Measurements from ENCODE around the gene LRRK1. TPM values are rescaled to one million over a fixed set of nuclear protein-coding genes. Genes with fewer than 3 reads are reported as not detected.
A peak's percentile ranks its signal among the peaks of the same experiment; 100 is the strongest.

The LRRK1 gene
- polyA plus RNA-seq, 2 of the 4 experiments (the other 2 are of a cell fraction) = 12.2 to 17.7 TPM

- Histone ChIP-seq H3K4me3 (no peak overlapping the region), H3K4me2 (0 out of 3 replicates have a peak overlapping the region, but pooled peaks have one; percentile 8), H3K4me1 (peaks cover 11% of the 10 kb centered on the region; the same call in 2 of the 3 replicates), H3K27ac (peak overlapping the region in 1 of 2 experiments; percentile 32; a peak in 1 of 6 replicates), H3K9me3 (no peaks in the 10 kb centered on the region)
- FAIRE-seq (no peak), DNase-seq (ENCODE audit: low read depth in 1 of 2, low spot score in 1 of 2) (no peak), ATAC-seq (peak in 1 of 2 experiments; percentile 50; a peak in 3 of 6 replicates)
- 79% methylated on average over 10 of the region's 10 CpGs for WGBS (ENCODE audit: missing lambda C conversion rate)
- no peak for TF ChIP-seq ESRRA (IDR thresholded peaks at IDR 0.05; ENCODE audit: borderline replicate concordance, low read length)
- TF ChIP-seq CTCF (IDR thresholded peaks at IDR 0.05) = no peak
- no peak for TF ChIP-seq RARB (CRISPR knock-in tag; IDR thresholded peaks at IDR 0.05)
- TF ChIP-seq BCL3 (IDR thresholded peaks at IDR 0.05) = no peak
- TF ChIP-seq CHD2 (IDR thresholded peaks at IDR 0.05; ENCODE audit: low read length, partially characterized antibody) = no peak
- TF ChIP-seq ZC3H11A (IDR thresholded peaks at IDR 0.05) = no peak
- TF ChIP-seq EHF (CRISPR knock-in tag; IDR thresholded peaks at IDR 0.05) = no peak
- no peak for TF ChIP-seq MAX (IDR thresholded peaks at IDR 0.05)
- no peak for TF ChIP-seq JUN (IDR thresholded peaks at IDR 0.05)
- no peak for TF ChIP-seq FOXS1 (CRISPR knock-in tag; IDR thresholded peaks at IDR 0.05)
- TF ChIP-seq KDM5A (IDR thresholded peaks at IDR 0.05) = no peak
- no peak for TF ChIP-seq CEBPB (IDR thresholded peaks at IDR 0.05)
- TF ChIP-seq FOSB (CRISPR knock-in tag; IDR thresholded peaks at IDR 0.05) = no peak
- no peak for TF ChIP-seq HES2 (IDR thresholded peaks at IDR 0.05)
- ChIA-PET POLR2A (no interaction called here), CTCF (interaction anchor here (0.7 to 1.7 kb wide), 4 partner anchors 27 to 60 kb away, joined by 3 to 8 read pairs (median 5); no protein-coding TSS in a partner anchor)
These were observed 28.7 kb downstream of the LRRK1 start for GRCh38 chr15:100947760-100948429.

GRCh38 chr15:100948430-100948762 lies 29.2 kb downstream of the LRRK1 start:
- Histone ChIP-seq H3K4me3 (no peak overlapping the region), H3K9me3 (no peaks in the 10 kb centered on the region), H3K4me2 (no peak overlapping the region), H3K4me1 (peaks cover 7% of the 10 kb centered on the region; the same call in 2 of the 3 replicates), H3K27ac (no peak overlapping the region)
- ChIA-PET CTCF (interaction anchor here (1.0 to 1.7 kb wide), 2 partner anchors 31 to 60 kb away, joined by 7 to 8 read pairs; no protein-coding TSS in a partner anchor), POLR2A (no interaction called here)
- no peak for DNase-seq (ENCODE audit: low read depth in 1 of 2, low spot score in 1 of 2)
- no peak for FAIRE-seq
- WGBS (ENCODE audit: missing lambda C conversion rate) = 90% methylated on average over 3 of the region's 3 CpGs
- ATAC-seq = no peak
- TF ChIP-seq CEBPB (IDR thresholded peaks at IDR 0.05) (no peak), PHF8 (IDR thresholded peaks at IDR 0.05; ENCODE audit: borderline replicate concordance, low read depth) (no peak), CHD2 (IDR thresholded peaks at IDR 0.05; ENCODE audit: low read length, partially characterized antibody) (no peak), NR3C1 (IDR thresholded peaks at IDR 0.05) (no peak), TFCP2L1 (CRISPR knock-in tag; IDR thresholded peaks at IDR 0.05) (no peak), MYC (IDR thresholded peaks at IDR 0.05; ENCODE audit: borderline replicate concordance, low read length) (no peak), BHLHE40 (IDR thresholded peaks at IDR 0.05; ENCODE audit: low read depth, low read length) (no peak), ZSCAN20 (CRISPR knock-in tag; IDR thresholded peaks at IDR 0.05) (no peak), EHF (CRISPR knock-in tag; IDR thresholded peaks at IDR 0.05) (no peak), E2F6 (IDR thresholded peaks at IDR 0.05; ENCODE audit: borderline replicate concordance, low read depth) (no peak), KDM5A (IDR thresholded peaks at IDR 0.05) (no peak), RARB (CRISPR knock-in tag; IDR thresholded peaks at IDR 0.05) (no peak), MAX (IDR thresholded peaks at IDR 0.05) (no peak), HOXA7 (CRISPR knock-in tag; IDR thresholded peaks at IDR 0.05) (no peak), CHD4 (IDR thresholded peaks at IDR 0.05; ENCODE audit: borderline replicate concordance) (no peak), SREBF2 (IDR thresholded peaks at IDR 0.05) (no peak), GATA3 (IDR thresholded peaks at IDR 0.05; ENCODE audit: borderline replicate concordance) (no peak), CTCF (IDR thresholded peaks at IDR 0.05) (no peak), MAFK (IDR thresholded peaks at IDR 0.05; ENCODE audit: partially characterized antibody) (no peak), ZC3H11A (IDR thresholded peaks at IDR 0.05) (no peak)

Data from A549 (cell line).